GM21447 (cell line): ENCODE results near the gene TRABD2A.
"Not testable (repeated sequence)": the region's sequence is repeated elsewhere in the genome, so short reads cannot be mapped to it uniquely, and the experiment has no call there.

ENCODE experiments used
- ATAC-seq: cut with Tn5 transposase; IDR thresholded peaks from one replicate; pipeline ENCODE4 v1.9.1; 2021; ENCODE audit not compliant: unreplicated experiment

The TRABD2A gene, protein sequence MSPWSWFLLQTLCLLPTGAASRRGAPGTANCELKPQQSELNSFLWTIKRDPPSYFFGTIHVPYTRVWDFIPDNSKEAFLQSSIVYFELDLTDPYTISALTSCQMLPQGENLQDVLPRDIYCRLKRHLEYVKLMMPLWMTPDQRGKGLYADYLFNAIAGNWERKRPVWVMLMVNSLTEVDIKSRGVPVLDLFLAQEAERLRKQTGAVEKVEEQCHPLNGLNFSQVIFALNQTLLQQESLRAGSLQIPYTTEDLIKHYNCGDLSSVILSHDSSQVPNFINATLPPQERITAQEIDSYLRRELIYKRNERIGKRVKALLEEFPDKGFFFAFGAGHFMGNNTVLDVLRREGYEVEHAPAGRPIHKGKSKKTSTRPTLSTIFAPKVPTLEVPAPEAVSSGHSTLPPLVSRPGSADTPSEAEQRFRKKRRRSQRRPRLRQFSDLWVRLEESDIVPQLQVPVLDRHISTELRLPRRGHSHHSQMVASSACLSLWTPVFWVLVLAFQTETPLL

DNA sequence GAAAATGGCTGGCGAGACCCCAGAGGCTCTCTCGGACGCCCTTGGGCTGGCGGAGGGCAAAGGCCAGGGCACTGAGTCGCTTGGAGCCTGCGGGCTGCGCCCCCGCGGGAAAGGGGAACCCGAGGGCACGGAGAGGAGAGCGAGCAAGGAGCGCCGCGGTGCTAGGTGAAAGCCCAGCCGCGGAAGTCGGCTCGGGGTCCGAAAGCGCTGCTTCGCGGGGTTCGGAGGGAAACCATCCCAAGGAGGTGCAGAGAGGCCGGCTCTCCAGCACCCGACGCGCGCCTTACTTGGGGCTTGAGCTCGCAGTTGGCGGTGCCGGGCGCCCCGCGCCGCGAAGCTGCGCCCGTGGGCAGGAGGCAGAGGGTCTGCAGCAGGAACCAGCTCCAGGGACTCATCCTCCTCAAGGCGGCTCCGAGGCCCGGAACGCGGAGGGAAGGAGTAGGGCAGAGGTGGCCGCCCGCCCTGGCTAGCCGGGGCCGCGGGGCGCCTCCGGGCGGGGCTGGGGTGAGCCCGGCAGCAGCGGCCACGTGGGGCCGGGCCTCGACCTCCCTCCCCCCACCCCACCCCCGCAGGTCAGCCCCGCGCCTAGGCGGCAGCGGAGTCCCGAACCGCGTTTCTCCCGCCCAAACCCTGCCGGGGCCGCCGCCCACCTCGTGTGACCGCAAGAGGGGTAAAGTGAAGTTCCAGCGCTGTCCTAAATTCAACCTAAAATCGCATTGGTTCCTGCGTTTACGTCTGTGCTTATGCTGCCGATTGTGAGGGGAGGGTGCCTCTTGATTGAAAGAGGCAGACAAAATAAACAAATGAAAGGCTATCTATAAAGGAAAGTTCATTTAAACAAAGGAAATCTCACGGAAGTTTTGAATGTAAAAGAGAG, at the start of gene TRABD2A:
Gene TRABD2A, minus strand, starts transcription at position 440 of the 877 bp plus-strand sequence. Its CDS starts 45 bp downstream, at position 395.
- ATAC-seq: no peak

DNA sequence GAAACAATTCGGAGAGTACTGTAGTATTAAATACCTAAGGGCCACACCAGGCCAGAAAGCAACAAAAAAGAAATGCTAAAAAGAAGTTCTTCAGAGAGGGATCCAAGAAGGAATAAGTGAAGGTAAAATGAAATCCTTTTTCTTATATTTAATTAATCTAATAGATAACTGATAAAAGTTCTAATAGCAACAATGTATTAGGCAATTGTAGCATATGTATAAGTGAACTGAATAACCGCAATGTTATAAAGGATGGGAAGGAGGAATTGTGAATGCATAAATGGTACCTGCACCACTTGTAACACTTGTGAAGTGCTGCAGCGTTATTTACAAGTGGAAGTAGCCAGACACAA, 46.4 kb upstream of the TRABD2A start:
- ATAC-seq: no peak

DNA sequence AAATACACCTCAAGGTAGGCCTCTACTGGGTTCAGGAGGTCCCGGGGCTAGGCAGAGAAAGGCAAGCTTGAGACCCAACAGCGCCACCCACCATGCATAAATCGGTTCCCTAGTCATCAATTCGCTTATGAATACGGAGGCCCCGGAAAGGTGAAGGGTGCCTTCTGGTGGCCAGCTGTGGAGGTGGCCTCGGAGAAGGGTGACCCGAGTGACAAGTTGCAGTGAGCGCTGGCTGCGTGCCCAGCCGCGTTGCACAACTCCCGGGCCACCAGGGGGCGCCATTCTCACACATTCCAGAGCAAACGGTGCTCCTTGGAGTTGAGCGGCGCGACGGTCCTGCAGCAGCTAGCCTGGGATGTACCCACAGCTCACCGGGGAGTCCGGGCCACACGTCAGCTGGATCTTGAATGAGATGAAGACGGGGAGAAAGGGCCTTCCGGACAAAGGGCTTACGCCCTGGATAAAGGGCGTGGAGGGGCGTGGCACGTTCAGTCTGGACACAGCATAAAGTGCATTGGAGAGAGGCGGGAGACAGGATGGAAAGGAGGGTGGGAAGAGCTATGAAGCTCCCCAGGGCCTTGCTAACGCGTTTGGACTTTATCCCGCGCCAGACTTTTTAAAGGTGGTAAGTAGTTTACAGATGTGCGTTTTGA, 45.0 kb upstream of the TRABD2A start:
- peak; percentile 80 for ATAC-seq

DNA sequence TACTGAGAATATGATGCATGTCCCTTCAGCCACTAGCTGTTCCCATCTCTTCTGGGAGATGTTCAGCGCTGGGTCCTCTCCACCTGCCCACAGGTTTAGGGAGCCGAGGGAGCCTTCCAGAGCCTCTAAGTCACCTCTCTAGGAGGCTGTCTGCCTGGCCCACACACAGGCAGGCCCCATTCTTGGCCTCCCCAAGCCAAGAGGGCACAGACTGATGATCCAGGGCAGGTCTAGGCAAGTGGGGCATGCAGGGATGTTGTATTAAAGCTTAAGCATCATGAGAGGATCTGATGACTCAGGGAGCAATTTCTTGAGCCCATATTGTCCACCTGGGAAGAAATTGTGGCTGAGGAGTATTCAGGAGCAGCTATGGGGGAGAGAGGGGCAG, 44.4 kb upstream of the TRABD2A start:
- ATAC-seq: peak; percentile 0

GRCh38 chr2:84924173-84925106, 43.6 kb upstream of the TRABD2A start:
- ATAC-seq: no peak

GRCh38 chr2:84923009-84923408, 42.1 kb upstream of the TRABD2A start:
- no peak for ATAC-seq

- ATAC-seq: peak; percentile 55
Measured at GRCh38 chr2:84919885-84920580, 39.1 kb upstream of the TRABD2A start.

DNA sequence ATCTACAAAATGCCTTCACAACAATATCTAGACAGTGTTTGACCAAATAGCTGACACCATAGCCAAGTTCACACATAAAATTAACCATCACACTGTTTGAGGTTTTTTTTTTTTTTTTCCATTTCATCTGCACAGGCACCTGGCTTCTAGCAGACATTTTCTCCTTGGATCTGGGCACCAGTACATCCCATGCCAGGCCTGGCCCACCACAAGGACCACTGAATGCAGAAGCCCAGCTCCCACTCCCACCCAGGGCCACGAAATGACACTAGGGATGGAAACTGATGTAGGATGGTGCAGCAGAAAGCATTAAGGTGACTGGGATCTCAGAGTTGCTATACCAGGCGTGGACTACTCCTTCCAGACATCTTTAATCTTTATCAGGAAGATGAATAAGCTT, 37.5 kb upstream of the TRABD2A start:
- ATAC-seq: no peak

GRCh38 chr2:84917821-84918220, 36.9 kb upstream of the TRABD2A start:
- not testable (repeated sequence) for ATAC-seq

DNA sequence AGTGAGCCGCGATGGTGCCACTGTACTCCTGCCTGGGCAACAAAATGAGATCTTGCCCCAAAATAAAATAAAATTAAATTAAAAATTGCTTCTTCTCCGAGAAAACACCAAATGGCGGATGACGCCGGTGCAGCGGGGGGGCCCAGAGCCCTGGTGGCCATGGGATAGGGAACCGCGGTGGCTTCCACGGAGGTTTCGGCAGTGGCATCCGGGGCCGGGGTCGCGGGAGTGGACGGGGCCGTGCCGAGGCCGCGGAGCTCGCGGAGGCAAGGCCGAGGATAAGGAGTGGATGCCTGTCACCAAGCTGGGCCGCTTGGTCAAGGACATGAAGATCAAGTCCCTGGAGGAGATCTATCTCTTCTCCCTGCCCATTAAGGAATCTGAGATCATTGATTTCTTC, 34.8 kb upstream of the TRABD2A start:
- not testable (repeated sequence) for ATAC-seq

DNA sequence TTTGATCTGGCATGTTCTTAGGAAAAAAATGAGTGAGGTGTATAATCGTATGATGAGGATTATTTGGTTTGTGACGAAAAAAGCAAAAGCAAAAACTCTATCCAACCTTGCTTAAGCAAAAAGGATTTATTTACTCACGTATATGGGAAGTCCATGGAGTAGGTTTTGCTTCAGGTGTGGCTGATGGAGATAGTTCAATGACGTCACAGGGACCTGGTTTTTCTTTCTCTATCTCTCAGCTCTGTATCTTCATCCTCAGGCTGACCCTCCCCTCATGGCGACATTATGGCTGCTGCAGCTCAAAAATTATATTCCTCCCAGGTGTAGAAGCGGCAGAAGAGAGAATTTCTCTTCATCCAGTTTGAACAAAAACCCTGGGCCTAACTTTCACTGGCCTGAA, 33.5 kb upstream of the TRABD2A start:
- no peak for ATAC-seq

DNA sequence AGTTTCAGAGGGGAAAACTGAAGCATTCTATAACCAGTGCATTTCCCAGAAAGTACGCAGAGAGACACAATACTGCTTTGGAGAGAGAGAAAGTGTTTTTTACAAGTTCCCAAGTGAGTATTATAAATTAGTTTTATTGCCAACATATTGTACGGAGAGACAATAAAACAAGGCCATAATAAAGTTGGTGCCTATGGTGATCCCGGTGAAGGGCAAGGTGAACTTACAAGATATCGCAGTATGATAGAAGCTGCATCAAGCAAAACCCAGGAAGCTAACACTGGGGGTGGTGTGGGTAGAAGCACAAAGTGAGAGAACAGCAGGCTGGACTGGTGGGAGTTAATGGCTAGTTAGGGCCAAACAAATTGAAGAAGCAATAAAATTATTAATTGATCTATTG, 32.1 kb upstream of the TRABD2A start:
- ATAC-seq: no peak

GRCh38 chr2:84911135-84911678, 30.3 kb upstream of the TRABD2A start:
- ATAC-seq: no peak

GRCh38 chr2:84908948-84909713, 28.2 kb upstream of the TRABD2A start:
- no peak for ATAC-seq

- ATAC-seq: peak; percentile 36
Measured at GRCh38 chr2:84906900-84907714, 26.2 kb upstream of the TRABD2A start.

- peak; percentile 35 for ATAC-seq
Measured at GRCh38 chr2:84906108-84906899, 25.4 kb upstream of the TRABD2A start.
